Muscle of back (tissue), 11 donors: ENCODE measurements around the gene DPY19L3. TPM values are rescaled to one million over a fixed set of nuclear protein-coding genes. Genes with fewer than 3 reads are reported as not detected.
"Not testable (repeated sequence)": the region's sequence is repeated elsewhere in the genome, so short reads cannot be mapped to it uniquely, and the experiment has no call there.

Experiments used
- DNase-seq, 3 donors: peaks; one replicate each; pipeline versions ENCODE4 v3.0.0 to v3.0.0-alpha.2; 2013
- polyA plus RNA-seq, 10 donors: library from polyadenylated mRNA; unstranded; fragments of 120-200 nt; gene quantifications; one replicate each; pipeline ENCODE4 v1.2.1, GENCODE V29; 2013; ENCODE audit not compliant: insufficient read length in 10 of 10

The DPY19L3 gene
- polyA plus RNA-seq, 10 donors = 23.3 to 39.9 (median 29.5) TPM

GRCh38 chr19:32437096-32437495 is 31.5 kb downstream of the DPY19L3 start:
- no peak for DNase-seq

DNA sequence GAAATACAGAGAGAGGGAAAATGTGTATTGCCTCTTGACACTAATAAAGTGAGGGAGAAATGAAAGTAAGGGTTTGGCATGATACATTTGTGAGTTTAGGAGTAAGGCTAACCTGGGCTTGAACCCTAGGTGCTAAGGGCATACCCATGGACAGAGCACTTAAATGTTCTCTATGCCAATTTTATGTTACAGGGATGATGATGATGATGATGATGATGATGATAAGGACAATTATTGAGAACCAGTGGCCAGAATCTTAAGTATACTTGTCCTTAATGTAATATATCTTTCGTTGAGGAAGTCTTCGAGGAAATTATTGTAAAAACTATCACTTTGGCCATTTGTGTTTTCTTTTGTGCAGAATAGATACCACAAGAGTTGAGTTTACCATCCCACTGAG is 33.2 kb downstream of the DPY19L3 start:
- DNase-seq = no peak

DNA sequence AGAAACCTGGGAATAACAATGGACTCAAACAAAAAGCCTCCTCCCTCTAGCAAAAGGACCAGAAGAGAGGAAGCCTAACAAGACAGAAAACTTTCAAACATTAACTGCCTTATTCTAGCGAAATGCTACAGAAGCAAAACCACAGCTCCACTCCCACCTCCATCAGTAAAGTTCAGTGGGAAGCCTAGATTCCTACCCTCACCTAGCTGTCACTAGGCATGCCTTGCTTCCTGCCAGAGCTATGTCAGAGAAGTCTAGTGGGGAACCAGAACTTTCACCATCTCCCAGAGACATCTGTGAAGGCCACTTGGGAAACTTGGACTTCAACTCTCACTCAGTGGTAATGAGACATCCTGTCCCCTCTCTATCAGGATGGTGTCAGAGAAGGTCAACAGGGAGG is 37.1 kb downstream of the DPY19L3 start:
- no peak for DNase-seq

DNA sequence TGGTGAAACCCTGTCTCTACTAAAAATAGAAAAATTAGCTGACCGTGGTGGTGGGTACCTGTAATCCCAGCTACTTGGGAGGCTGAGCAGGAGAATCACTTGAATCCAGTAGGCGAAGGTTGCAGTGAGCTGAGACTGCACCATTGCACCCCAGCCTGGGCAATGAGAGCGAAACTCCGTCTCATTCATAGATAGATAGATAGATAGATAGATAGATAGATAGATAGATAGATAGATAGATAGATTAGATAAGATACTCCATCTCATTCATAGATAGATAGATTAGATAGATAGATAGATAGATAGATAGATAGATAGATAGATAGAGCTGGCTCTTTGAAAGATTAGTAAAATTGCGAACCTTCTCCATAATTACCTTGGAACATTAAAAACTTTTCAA is 42.0 kb downstream of the DPY19L3 start:
- DNase-seq = not testable (repeated sequence)

DNA sequence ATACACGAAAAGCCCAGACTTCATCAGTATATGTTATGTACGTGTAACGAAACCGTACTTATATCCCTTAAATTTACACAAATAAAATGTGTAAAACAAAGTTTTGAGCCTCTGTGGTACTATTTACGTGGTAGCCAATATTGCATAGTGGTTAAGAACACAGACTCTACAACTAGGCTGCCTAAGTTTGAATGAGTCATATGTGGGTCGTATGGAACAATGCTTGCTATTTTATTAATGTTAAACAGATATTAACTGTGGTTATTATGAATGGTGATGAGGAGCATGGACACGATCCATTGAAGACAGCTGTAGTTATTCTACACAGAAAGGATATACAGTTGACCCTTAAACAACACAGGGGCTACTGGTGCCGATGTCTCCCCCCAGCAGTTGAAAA is 42.5 kb downstream of the DPY19L3 start:
- no peak for DNase-seq

GRCh38 chr19:32450217-32450616 is 44.6 kb downstream of the DPY19L3 start:
- DNase-seq = no peak

- no peak for DNase-seq
Observed at GRCh38 chr19:32453736-32454135, 48.2 kb downstream of the DPY19L3 start.

DNA sequence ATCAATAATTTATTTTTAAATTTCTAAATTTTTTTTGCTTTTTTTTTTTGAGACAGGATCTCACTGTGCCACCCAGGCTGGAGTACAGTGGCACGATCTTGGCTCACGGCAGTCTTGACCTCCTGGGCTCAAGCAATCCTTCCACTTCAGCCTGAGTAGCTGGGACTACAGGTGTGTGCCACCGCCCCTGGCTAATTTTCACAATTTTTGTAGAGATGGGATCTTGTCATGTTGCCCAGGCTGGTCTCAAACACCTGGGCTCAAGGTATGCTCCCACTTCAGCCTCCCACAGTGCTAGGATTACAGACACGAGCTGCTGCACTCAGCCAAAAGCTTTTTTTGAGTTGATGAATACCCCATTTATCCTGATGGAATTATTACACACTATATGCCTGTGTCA is 50.8 kb downstream of the DPY19L3 start:
- no peak for DNase-seq

DNA sequence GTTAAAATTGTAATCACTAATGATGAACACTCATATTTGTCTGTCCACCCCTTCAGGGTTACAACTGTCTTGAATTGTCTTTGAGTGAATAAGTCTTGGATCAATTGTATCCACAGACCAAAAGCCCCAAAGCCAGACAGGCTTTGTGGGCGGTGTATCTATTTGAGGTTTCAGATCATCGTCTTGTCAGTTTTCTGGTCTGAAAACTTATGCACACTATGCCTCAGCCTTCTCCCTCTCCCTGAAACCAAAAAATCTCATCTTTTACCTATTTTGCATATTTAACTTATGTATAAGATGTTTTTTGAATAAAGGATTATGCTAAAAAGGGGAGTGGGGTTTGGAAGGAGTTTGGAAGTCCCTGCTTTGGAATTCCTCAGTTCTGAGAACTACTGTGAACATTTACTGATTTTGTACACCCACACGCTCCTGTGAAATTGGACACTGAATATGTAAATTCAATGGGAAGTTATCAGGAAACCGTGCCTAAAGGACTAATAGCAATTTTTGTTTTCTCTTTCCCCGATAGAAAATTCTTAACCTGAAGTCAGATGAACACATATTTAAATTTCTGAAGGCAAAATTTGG is 52.1 kb downstream of the DPY19L3 start:
- no peak for DNase-seq

DNA sequence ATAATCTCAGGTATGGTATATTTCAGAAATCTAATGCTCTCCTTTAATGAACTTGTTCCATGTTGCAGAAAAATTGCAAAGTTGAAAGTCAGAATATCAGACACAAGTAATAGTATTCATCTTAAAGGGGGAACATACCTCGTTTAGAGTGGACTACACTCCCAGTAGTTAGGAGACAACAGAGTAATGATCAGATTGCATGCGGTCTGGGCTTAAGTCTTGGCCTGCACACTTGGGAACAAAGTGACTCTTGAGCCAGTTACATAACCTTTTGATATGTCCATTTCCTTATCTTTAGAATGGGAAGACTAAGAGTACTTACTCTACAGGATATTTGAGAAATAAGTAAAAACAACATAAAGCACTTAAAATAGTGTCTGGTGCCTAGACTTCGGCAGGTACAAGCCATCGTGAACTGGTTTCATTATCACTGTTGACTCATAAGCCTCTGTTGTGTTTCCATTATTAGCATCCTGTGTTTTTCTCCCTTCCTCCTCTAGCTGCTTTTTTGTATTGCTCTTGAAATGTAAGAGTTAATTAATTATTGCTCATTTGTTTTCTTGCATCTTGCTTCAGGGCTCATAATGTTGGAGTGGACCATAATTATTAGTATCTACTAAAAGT is 53.0 kb downstream of the DPY19L3 start:
- no peak for DNase-seq

DNA sequence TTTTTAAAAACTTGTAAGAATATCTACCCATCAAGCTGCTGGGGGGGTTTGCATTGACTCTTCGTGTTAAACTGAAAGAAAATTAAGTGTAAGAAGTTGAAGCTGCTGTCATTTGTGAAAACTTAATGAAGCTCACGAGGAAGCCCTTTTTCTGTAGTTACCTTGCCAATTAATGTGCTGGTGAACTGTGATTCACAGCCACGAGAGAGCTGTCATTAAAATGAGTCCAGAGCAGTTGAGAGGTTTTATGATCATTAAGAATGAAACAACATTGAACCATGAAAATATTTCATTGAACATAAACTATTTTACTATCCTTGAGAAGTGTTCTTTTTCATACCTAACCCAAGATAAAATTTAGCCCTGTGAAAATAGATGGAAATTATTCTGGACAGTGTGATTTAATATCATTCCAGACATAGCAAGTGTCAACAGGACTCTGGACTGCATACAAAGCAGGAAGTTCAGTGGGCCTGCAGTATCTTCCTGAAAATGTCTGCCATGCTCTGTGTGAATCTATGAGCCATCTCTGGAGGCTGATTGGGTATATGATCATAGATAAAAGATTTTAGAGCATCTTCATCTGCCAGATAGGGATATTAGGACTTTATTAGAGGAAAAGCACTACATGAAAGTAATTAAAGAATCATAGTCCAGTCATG is 53.8 kb downstream of the DPY19L3 start:
- DNase-seq = no peak

- no peak for DNase-seq
Observed at GRCh38 chr19:32460476-32460875, 54.9 kb downstream of the DPY19L3 start.

DNA sequence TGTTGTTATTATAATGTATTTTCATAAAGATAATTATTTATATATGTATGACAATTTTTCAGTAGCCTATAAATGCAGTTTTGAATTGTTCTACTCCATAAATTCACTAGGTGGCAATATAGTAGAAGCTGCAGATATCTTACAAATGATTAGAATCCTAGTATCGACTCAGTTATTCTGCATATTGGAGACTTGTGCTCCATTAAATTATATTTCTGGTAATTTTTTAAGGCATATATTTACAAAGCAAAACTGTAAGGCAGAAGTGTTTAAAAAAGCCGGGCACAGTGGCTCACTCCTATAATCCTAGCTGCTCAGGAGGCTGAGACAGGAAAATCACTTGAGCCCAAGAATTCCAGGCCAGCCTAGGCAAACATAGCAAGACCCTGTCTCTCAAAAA is 58.7 kb downstream of the DPY19L3 start:
- DNase-seq = no peak

DNA sequence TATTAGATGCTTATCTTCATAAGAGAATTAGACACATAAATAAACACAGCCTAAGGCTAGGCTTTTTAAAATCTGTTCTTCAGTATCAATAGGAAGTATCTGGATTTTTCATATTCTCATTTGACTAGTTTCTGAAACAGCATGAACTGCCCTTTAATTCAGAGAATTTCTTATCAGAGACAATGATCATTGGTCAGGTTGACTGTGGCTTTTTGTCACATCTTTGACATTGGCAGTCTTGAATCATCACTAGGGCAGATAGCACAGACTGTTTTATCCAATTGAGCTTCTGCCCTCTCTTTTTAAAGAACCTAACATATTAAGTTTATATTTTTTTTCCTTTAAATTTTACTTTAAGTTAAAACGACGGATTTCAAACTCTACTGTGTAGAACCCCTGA is 59.6 kb downstream of the DPY19L3 start:
- no peak for DNase-seq

DNA sequence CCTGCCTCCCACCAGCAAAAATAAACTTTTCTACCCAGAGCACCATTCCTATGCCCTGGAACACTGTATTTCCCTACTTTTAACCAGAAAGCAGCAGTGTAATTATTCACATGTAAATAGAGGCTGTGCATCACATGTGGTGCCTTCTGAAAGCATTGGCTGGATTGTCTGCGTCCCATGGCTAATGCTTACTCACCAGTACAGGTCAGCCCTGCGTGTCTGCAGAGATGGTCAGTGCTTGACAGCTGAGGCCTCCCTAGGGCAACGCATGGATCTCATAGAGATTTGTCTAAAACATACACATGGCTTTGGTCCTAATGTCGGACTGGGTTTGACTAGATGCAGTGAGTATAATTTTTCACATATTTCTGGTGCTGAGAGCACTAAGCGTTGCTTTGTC is 64.2 kb downstream of the DPY19L3 start:
- no peak for DNase-seq

GRCh38 chr19:32471095-32471494 is 65.5 kb downstream of the DPY19L3 start:
- DNase-seq = peak in 1 of 3 donors; percentile 7

- DNase-seq = no peak
Observed at GRCh38 chr19:32471811-32472210, 66.2 kb downstream of the DPY19L3 start.

DNA sequence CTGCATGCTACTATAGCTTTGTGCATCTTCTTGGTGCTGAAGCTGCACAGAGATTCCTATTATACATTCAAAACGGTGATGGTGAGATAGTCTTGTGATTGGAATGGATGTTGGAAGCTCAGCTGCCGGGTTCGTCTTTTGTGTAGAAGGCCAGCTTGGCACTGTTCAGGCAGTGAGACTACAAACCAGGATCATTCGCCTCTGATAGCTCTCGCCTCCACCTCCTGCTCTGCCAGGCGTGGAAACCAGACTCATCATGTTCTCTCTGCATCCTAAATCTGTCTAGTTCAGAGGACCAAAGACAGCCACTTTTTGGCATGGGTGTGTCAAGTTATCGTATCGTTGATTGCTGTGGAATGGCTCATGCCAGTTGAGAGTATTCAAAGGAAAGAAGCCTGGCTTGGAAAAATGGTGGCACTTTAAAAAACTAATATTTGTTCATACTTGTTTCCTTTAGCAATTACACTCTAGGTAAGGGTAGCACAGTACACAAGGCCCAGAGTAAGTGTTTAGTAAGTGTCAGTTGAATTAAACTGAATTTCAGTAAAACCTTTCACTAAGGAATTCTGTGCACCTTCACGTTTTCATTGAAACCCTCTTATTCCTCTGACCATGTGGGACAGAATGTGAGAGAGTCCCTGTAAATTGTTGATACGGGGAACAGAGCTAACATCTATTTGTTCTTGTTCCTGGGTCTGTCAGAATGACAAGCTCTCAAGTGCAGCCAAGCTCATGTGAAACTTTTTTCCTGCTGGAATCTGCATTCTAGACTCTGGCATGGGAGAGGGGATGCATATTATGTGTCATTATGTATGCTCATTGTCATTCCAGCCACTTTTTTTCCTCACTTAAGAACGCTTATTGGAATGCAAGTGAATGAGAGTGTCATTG is 69.8 kb downstream of the DPY19L3 start:
- DNase-seq = no peak

DNA sequence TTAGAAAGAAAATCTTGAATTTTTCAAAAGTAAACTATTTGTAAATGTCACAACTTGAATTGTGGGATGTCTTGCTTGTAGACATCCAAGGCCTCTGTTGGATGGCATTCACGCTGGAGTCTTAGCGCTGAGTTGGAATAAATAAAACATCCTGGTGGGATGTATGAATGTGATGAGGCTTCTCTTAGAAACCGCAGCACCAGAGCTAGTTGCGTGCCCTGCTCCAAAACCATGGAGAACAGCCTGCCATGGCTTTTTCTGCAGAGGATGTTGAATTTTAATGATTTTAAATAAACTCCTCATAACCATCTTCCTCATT is 70.4 kb downstream of the DPY19L3 start:
- DNase-seq = no peak

- no peak for DNase-seq
Observed at GRCh38 chr19:32480321-32480720, 74.8 kb downstream of the DPY19L3 start.

DNA sequence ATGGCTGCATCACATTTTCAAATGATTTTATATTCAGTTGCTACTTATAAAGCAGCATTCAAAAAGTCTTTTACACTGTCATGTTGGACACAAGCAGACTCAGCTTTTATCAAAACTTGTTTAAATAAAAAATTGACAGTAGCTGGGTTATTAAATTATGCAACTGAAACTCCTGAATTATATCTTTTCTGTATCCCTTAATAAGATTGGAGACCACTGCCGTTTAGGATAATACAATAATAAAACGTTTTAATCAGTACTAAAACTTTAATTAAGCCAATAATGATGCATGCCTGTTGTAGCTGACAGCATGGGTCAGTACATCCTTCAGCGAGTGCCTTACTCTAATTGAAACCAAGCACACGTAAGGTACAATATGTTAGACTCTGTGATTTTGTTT is 78.0 kb downstream of the DPY19L3 start:
- DNase-seq = no peak

GRCh38 chr19:32489971-32490370 is 84.4 kb downstream of the DPY19L3 start:
- no peak for DNase-seq

DNA sequence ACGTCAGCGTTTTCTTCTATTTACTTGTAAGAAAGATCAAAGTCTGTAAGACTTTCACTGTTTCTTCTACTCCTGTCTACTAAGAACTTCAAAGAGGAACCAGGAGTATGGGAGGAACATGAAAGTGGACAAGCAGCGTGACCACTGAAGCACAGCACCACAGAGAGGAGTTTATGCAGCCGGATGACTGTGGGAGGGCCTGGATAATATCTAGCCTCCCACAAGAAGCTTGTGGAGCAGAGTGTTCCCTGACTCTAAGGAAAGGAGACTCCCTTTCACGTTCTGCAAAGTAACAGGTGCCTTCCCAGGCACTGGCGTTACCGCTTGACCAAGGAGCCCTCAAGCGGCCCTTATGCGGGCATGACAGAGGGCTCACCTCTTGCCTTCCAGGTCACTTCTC is 91.8 kb downstream of the DPY19L3 start:
- DNase-seq = no peak
